K562 (cell line): ENCODE measurements around the gene RAB11FIP2. TPM values are rescaled to one million over a fixed set of nuclear protein-coding genes. Genes with fewer than 3 reads are reported as not detected.

Experiments used
- ATAC-seq: fragments of 200-7000 bp; cut with Tn5 transposase; 3 replicates; pipeline ENCODE4 v1.9.1; 2020; ENCODE audit warnings: moderate library complexity
- Bru-seq: library from RNA; stranded (reverse); fragments of 400-500 nt; gene quantifications from one replicate; lab custom pipeline; 2021; lab: Mats Ljungman, UMichigan
- BruChase-seq, 2 experiments: library from RNA; stranded (reverse); fragments of 400-500 nt; gene quantifications; one replicate each; lab custom pipeline; 2021; lab: Mats Ljungman, UMichigan
- BruUV-seq: library from RNA; stranded (reverse); fragments of 400-500 nt; replicated peaks from 2 replicates; lab custom pipeline; 2021; lab: Mats Ljungman, UMichigan
- CTCF ChIA-PET: fragments of 300-600 bp; formaldehyde crosslinking; extraction: SDS; loops from one replicate; lab custom pipeline; 2021; ENCODE audit warnings: low intra/inter-chr PET ratio; lab: Yijun Ruan, JAX
- POLR2A ChIA-PET: fragments of 300-600, 350-650 bp; sonication (Branson Sonifier 250); formaldehyde crosslinking; extraction: SDS; loops from one replicate; lab custom pipeline; 2021; ENCODE audit warnings: antibody characterized with exemption, inconsistent platforms; lab: Yijun Ruan, JAX
- DNase-seq, 4 experiments: peaks; one replicate each; pipeline versions ENCODE4 v3.0.0 to v3.0.0-alpha.2; 2011 to 2018; ENCODE audit warnings: low spot score in 3 of 4, mixed read lengths in 3 of 4; ENCODE audit errors: extremely low read depth in 1 of 4
- FAIRE-seq: peaks from 2 replicates; lab custom pipeline; 2011; peaks lifted over from hg19 to GRCh38; lab: Jason Lieb, UNC
- H2AFZ ChIP-seq: 2 replicates; pipeline ENCODE4 v1.6.0; 2011; ENCODE audit warnings: low read depth, low read length, control low read depth, inconsistent platforms
- H3K27ac ChIP-seq: fragments of 200-600 bp; 3 replicates; pipeline ENCODE4 v1.8.0; 2011; ENCODE audit warnings: low read depth, mild to moderate bottlenecking, control low read depth, inconsistent platforms, low read length, moderate library complexity, mixed read lengths; ENCODE audit errors: extremely low read depth
- H3K27me3 ChIP-seq, 2 experiments: fragments of 300-600 bp in 1 of 2; 2 replicates in 1 of 2; 3 replicates in 1 of 2; pipeline versions ENCODE4 v1.6.0 to v1.8.0; 2011; ENCODE audit warnings: inconsistent platforms in 2 of 2, low read length in 2 of 2, mild to moderate bottlenecking in 1 of 2, mixed read lengths in 1 of 2, moderate library complexity in 1 of 2; ENCODE audit not compliant: control insufficient read depth in 2 of 2, insufficient read depth in 2 of 2
- H3K36me3 ChIP-seq: fragments of 300-600 bp; 3 replicates; pipeline ENCODE4 v1.8.0; 2011; ENCODE audit warnings: mild to moderate bottlenecking, low read length, inconsistent platforms; ENCODE audit not compliant: control insufficient read depth, insufficient read depth
- H3K4me1 ChIP-seq, 2 experiments: fragments of 200-600 bp in 1 of 2; replicated peaks in 1 of 2; 2 replicates in 1 of 2; 3 replicates in 1 of 2; pipeline versions ENCODE4 v1.5.1 to v1.8.0; 2011; ENCODE audit warnings: inconsistent platforms in 2 of 2, low read length in 2 of 2, mild to moderate bottlenecking in 1 of 2, mixed read lengths in 1 of 2, moderate library complexity in 1 of 2; ENCODE audit not compliant: control insufficient read depth in 2 of 2, insufficient read depth in 2 of 2
- H3K4me2 ChIP-seq: 2 replicates; pipeline ENCODE4 v1.6.1; 2011; ENCODE audit warnings: low read length, control low read depth, inconsistent platforms, mixed read lengths; ENCODE audit not compliant: insufficient read depth
- H3K4me3 ChIP-seq: fragments of 200-600 bp; sonication (generic), shearing (Covaris generic); 2 replicates; pipeline ENCODE4 v1.5.1; 2016; ENCODE audit warnings: control low read depth, inconsistent platforms
- H3K79me2 ChIP-seq: fragments of 200-600 bp; 3 replicates; pipeline ENCODE4 v1.8.0; 2011; ENCODE audit warnings: low read length, inconsistent platforms; ENCODE audit not compliant: control insufficient read depth, insufficient read depth
- H3K9ac ChIP-seq, 2 experiments: 2 replicates each; pipeline versions ENCODE4 v1.6.0 to v1.6.1; 2011; ENCODE audit warnings: low read depth in 2 of 2, low read length in 2 of 2, control low read depth in 1 of 2, inconsistent platforms in 1 of 2, mild to moderate bottlenecking in 1 of 2, mixed read lengths in 1 of 2; ENCODE audit not compliant: insufficient read depth in 1 of 2
- H3K9me1 ChIP-seq: one replicate; pipeline ENCODE4 v1.6.0; 2011; ENCODE audit warnings: inconsistent platforms, mild to moderate bottlenecking, low read length, moderate library complexity; ENCODE audit not compliant: control insufficient read depth, insufficient read depth
- H3K9me3 ChIP-seq: replicated peaks from 2 replicates; pipeline ENCODE4 v1.5.1; 2011; ENCODE audit warnings: low read depth, low read length, inconsistent platforms; ENCODE audit not compliant: control insufficient read depth, insufficient read depth
- H4K20me1 ChIP-seq: replicated peaks from 2 replicates; pipeline ENCODE4 v1.6.1; 2011; ENCODE audit warnings: low read length, inconsistent platforms, mixed read lengths; ENCODE audit not compliant: control insufficient read depth, insufficient read depth
- MYC ChIP-seq, 2 experiments: fragments of 250-450 bp in 1 of 2; sonication (Bioruptor Pico) in 1 of 2; IDR thresholded peaks; 2 replicates each; pipeline versions ENCODE4 v1.5.1 to v1.6.1; 2012 to 2021; ENCODE audit warnings: low read depth in 2 of 2, borderline replicate concordance in 1 of 2, improper control_type of control experiment in 1 of 2, low read length in 1 of 2, mild to moderate bottlenecking in 1 of 2, moderate library complexity in 1 of 2
- ZNF263 ChIP-seq: sonication (generic); formaldehyde crosslinking; IDR thresholded peaks from 2 replicates; pipeline ENCODE4 v1.8.0; 2022; ENCODE audit warnings: mild to moderate bottlenecking, missing genetic modification reagents, borderline replicate concordance
- WGBS: fragments of 100-300 bp; shearing (Covaris generic); methylation state at CpG from one replicate; pipeline ENCODE4 v1.1.6; 2016; ENCODE audit warnings: low coverage, mixed read lengths; ENCODE audit not compliant: insufficient coverage; ENCODE audit errors: missing lambda C conversion rate; 5-methylcytosine and 5-hydroxymethylcytosine counted together
- in situ Hi-C: fragments of 300-500 bp; cut with MboI; formaldehyde crosslinking; loops from 4 replicates; pipeline ENCODE4 v1.15.0; 2018; ENCODE audit warnings: inconsistent platforms, mixed read lengths
- intact Hi-C: fragments of 100-400 bp; cut with micrococcal nuclease; formaldehyde crosslinking; loops from 2 replicates; pipeline ENCODE4 v1.14.2; 2022
- long read RNA-seq, 3 experiments: library from polyadenylated mRNA in 2 of 3; library from RNA in 1 of 3; unstranded in 2 of 3; stranded (forward) in 1 of 3; transcript quantifications; one replicate each; pipeline ENCODE4 v2.0.0, GENCODE V29; 2019 to 2022
- polyA minus RNA-seq, 3 experiments: library from RNA; depleted of rRNA, polyadenylated mRNA; stranded (reverse); fragments of >200 nt; gene quantifications; 2 replicates each; pipeline ENCODE4 v1.2.3, GENCODE V29; 2011
- polyA plus RNA-seq, 8 experiments: library from polyadenylated mRNA; depleted of rRNA in 4 of 8; stranded (reverse) in 5 of 8; unstranded in 3 of 8; fragments of >200 nt; fragmentation: Nextera tagmentation in 2 of 8; fragmentation: Illumina TruSeq in 1 of 8; extraction: Ambion mirVana in 2 of 8; extraction: Trizol in 1 of 8; gene quantifications; 2 replicates each; pipeline versions ENCODE4 v1.2.1 to v1.2.3, GENCODE V29; 2011 to 2014; ENCODE audit warnings: inconsistent platforms in 1 of 8, missing spikeins in 1 of 8
- total RNA-seq, 7 experiments: library from RNA; depleted of rRNA in 6 of 7; stranded (reverse); fragments of >200 nt in 6 of 7; fragmentation: Illumina TruSeq in 2 of 7; extraction: Trizol in 2 of 7; gene quantifications; 2 replicates each; pipeline versions ENCODE4 v1.2.1 to v1.2.3, GENCODE V29; 2011 to 2021; ENCODE audit warnings: low replicate concordance in 1 of 7
- TF ChIP-seq, protein P1 (sequence below), 2 experiments: fragments of 200-800 bp in 1 of 2; sonication (Bioruptor generic) in 1 of 2; sonication (generic) in 1 of 2; formaldehyde crosslinking in 1 of 2; IDR thresholded peaks in 1 of 2; conservative IDR thresholded peaks in 1 of 2; 2 replicates each; pipeline versions ENCODE4 v1.5.0 to v1.6.1; 2016 to 2020; ENCODE audit warnings: missing compliant biosample characterization in 1 of 2, missing genetic modification characterization in 1 of 2, missing genetic modification reagents in 1 of 2
- TF ChIP-seq, protein P2 (sequence below): fragments of 450-650 bp; formaldehyde crosslinking; IDR thresholded peaks from 2 replicates; pipeline ENCODE4 v1.4.0; 2020; ENCODE audit warnings: mild to moderate bottlenecking, mixed read lengths

The RAB11FIP2 gene, protein sequence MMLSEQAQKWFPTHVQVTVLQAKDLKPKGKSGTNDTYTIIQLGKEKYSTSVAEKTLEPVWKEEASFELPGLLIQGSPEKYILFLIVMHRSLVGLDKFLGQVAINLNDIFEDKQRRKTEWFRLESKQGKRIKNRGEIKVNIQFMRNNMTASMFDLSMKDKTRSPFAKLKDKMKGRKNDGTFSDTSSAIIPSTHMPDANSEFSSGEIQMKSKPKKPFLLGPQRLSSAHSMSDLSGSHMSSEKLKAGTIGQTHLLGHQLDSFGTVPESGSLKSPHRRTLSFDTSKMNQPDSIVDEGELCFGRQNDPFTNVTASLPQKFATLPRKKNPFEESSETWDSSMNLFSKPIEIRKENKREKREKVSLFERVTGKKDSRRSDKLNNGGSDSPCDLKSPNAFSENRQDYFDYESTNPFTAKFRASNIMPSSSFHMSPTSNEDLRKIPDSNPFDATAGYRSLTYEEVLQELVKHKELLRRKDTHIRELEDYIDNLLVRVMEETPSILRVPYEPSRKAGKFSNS
- total RNA-seq (2011; cell fraction: chromatin; rRNA removed; ENCODE audit: low replicate concordance), result 3.0 and 16.3 TPM in 2 replicates
- total RNA-seq (2011; cell fraction: nucleolus; rRNA removed), result 1.5 and 5.5 TPM in 2 replicates
- 6.7 and 7.6 TPM in 2 replicates for total RNA-seq (2011; cell fraction: nucleoplasm; rRNA removed)
- total RNA-seq (2014; rRNA removed) (3.4 and 3.8 TPM in 2 replicates), total RNA-seq (2014; rRNA removed; fragmentation: Illumina TruSeq; extraction: Trizol) (8.6 and 10.6 TPM in 2 replicates), total RNA-seq (2015; rRNA removed; fragmentation: Illumina TruSeq; extraction: Trizol) (7.7 and 8.9 TPM in 2 replicates), total RNA-seq (2021) (4.7 and 6.4 TPM in 2 replicates), polyA plus RNA-seq (2011; rRNA removed) (3.6 and 3.7 TPM in 2 replicates), polyA plus RNA-seq (2014; fragmentation: Illumina TruSeq; extraction: Trizol) (5.1 and 5.3 TPM in 2 replicates), polyA plus RNA-seq (2014; fragmentation: Nextera tagmentation; extraction: Ambion mirVana) (1 to 10 TPM; 3.0 to 3.9 TPM), polyA plus RNA-seq (2014; rRNA removed) (2.9 and 3.0 TPM in 2 replicates), polyA minus RNA-seq (2011; rRNA and poly(A)+ RNA removed) (5.6 and 9.4 TPM in 2 replicates), Bru-seq, nascent RNA (percentile 73 among the genes with signal in this experiment), BruChase-seq, experiment 1, labeled RNA remaining after a 2-hour chase (percentile 80 among the genes with signal in this experiment), BruChase-seq, experiment 2, labeled RNA remaining after a 6-hour chase (percentile 83 among the genes with signal in this experiment)
- polyA plus RNA-seq (2011; cell fraction: cytosol; rRNA removed), result 0.49 and 1.1 TPM in 2 replicates
- polyA plus RNA-seq (2011; cell fraction: nucleus; rRNA removed), result 2.5 and 4.5 TPM in 2 replicates
- 2.9 and 5.3 TPM in 2 replicates for polyA plus RNA-seq (2012)
- 2.2 and 3.5 TPM in 2 replicates for polyA minus RNA-seq (2011; cell fraction: cytosol; rRNA and poly(A)+ RNA removed)
- 9.0 and 17.3 TPM in 2 replicates for polyA minus RNA-seq (2011; cell fraction: nucleus; rRNA and poly(A)+ RNA removed)
- long read RNA-seq, experiment 1, full-length matches to known transcripts, result 4 of 18 reads
- long read RNA-seq, experiment 1, partial matches to known transcripts, result 11 of 18 reads
- long read RNA-seq, experiment 1, other reads (novel, unspliced or antisense), result 3 of 18 reads
- long read RNA-seq, experiment 2, partial matches to known transcripts, result 0 of 5 reads
- long read RNA-seq, experiment 2, other reads (novel, unspliced or antisense), result 5 of 5 reads
- long read RNA-seq, experiment 3, partial matches to known transcripts, result 0 of 3 reads
- long read RNA-seq, experiment 3, other reads (novel, unspliced or antisense), result 3 of 3 reads

DNA sequence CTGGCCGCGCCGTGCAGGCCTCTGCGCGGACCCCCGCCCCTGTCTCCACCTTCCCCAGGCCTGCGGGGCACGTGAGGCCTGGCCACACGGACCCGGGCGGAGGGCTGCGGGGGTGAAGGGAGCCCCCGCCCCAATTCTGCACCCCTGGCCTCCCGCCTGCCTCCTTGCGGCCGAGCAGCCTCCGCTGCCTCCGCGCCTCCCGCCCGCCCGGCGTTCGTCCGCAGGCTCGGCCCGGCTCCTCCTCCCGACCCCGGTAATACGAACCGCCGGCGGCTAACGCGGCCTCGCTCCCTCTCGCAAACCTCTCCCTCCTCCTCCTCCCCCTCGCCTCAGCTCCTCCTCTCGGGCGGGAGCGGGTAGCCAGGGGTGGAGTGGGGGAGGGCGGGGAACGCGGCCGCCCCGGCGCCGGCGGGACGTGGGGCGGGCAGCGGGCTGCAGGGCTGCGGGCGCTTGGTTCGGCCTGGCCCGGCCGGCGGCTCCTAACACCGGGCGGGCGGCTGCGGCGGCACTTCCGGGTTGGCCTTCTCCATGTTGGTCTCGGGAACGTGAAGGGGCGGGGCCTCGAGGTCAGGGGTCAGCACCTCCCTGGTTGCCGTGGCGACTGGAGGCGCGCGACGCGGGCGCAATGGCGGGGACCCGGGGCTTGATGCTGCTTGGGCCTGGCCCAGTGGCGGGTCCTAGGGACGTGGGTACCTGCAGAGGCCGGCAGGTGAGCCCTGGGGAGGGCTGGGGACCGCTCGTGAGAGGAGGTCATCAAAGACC lies at the start of gene RAB11FIP2:
TSS of gene RAB11FIP2 (minus strand) at position 547 of the 762 bp plus-strand sequence. CDS start 778 bp downstream, outside the sequence.
- peak within 1 kb of the TSS; percentile 72 for H3K4me3 ChIP-seq
- H3K4me1 ChIP-seq, result peaks cover 3 to 10% of the 10 kb centered on the region in 2 experiments; a peak in 4 of 5 replicates
- in situ Hi-C loops, result no loop called here
- DNase-seq (peak; percentile 86 to 92 (median 89)), FAIRE-seq (no peak), ATAC-seq (peak; percentile 91)
- peak within 1 kb of the TSS; percentile 96 for H2AFZ ChIP-seq
- peak within 1 kb of the TSS; percentile 89 for H3K27ac ChIP-seq
- H4K20me1 ChIP-seq, result no peaks in the 10 kb centered on the region
- H3K9me3 ChIP-seq, result no peaks in the 10 kb centered on the region
- peak within 1 kb of the TSS; percentile 77 to 91 for H3K9ac ChIP-seq
- no peaks in the 10 kb centered on the region for H3K9me1 ChIP-seq
- ChIA-PET CTCF (no interaction called here), POLR2A (interaction anchor here (0.7 kb wide), 1 partner anchor 627 kb away, joined by 3 read pairs; no protein-coding TSS in a partner anchor)
- H3K27me3 ChIP-seq, result no peaks in the 10 kb centered on the region
- BruUV-seq, result no TSS peak
- H3K4me2 ChIP-seq, result peak within 1 kb of the TSS; percentile 93
- peaks cover 35% of the 10 kb centered on the region for H3K79me2 ChIP-seq
- 2% methylated on average over 14 of the region's 83 CpGs for WGBS
- no peaks in the 10 kb centered on the region for H3K36me3 ChIP-seq
- intact Hi-C loops, result loop anchor here (5.0 kb wide), 1 partner anchor 39 kb away; no protein-coding TSS in a partner anchor
- TF ChIP-seq, protein P1, sequence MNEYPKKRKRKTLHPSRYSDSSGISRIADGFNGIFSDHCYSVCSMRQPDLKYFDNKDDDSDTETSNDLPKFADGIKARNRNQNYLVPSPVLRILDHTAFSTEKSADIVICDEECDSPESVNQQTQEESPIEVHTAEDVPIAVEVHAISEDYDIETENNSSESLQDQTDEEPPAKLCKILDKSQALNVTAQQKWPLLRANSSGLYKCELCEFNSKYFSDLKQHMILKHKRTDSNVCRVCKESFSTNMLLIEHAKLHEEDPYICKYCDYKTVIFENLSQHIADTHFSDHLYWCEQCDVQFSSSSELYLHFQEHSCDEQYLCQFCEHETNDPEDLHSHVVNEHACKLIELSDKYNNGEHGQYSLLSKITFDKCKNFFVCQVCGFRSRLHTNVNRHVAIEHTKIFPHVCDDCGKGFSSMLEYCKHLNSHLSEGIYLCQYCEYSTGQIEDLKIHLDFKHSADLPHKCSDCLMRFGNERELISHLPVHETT (CRISPR knock-in tag; conservative IDR thresholded peaks at IDR 0.05 in 1 of 2, IDR thresholded peaks at IDR 0.05 in 1 of 2), result peak in 1 of 2 experiments; percentile 97; a peak in 2 of 4 replicates
- peak; percentile 21; the same call in 1 of the 2 replicates for TF ChIP-seq MYC (IDR thresholded peaks at IDR 0.05; ENCODE audit: low read depth, low read length)
- TF ChIP-seq MYC (CRISPR knock-in tag; IDR thresholded peaks at IDR 0.05; ENCODE audit: borderline replicate concordance, low read depth), result no peak
- TF ChIP-seq, protein P2, sequence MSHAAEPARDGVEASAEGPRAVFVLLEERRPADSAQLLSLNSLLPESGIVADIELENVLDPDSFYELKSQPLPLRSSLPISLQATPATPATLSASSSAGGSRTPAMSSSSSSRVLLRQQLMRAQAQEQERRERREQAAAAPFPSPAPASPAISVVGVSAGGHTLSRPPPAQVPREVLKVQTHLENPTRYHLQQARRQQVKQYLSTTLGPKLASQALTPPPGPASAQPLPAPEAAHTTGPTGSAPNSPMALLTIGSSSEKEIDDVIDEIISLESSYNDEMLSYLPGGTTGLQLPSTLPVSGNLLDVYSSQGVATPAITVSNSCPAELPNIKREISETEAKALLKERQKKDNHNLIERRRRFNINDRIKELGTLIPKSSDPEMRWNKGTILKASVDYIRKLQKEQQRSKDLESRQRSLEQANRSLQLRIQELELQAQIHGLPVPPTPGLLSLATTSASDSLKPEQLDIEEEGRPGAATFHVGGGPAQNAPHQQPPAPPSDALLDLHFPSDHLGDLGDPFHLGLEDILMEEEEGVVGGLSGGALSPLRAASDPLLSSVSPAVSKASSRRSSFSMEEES (CRISPR knock-in tag), result no peak
- TF ChIP-seq ZNF263 (CRISPR knock-in tag), result peak; percentile 96
